Measurements from ENCODE around the gene SLAMF1. TPM values are rescaled to one million over a fixed set of nuclear protein-coding genes. Genes with fewer than 3 reads are reported as not detected.

The SLAMF1 gene
- total RNA-seq, 1 experiment from 2014 or later: 2.2 TPM

GRCh38 chr1:160626509-160627342 is 20.1 kb downstream of the SLAMF1 start:
- ChIA-PET CTCF (no interaction called here), POLR2A (ENCODE audit: low non-redundant PET) (no interaction called here)
- no peak for DNase-seq (ENCODE audit: low spot score)
- TF ChIP-seq CTCF (conservative IDR thresholded peaks at IDR 0.05; ENCODE audit: low read depth, low read length) (no peak), EZH2 (IDR thresholded peaks at IDR 0.05; ENCODE audit: borderline replicate concordance, low read depth, low read length, poor library complexity, severe bottlenecking) (no peak)
- intact Hi-C loops (cut with micrococcal nuclease; ENCODE audit: unreplicated experiment): no loop called here
- no TSS peak for BruUV-seq (replicated peaks)
- Histone ChIP-seq H3K9me3 (ENCODE audit: low read depth, low read length, poor library complexity, severe bottlenecking) (no peaks in the 10 kb centered on the region), H3K4me3 (ENCODE audit: low read depth, low read length, poor library complexity, severe bottlenecking) (no peak overlapping the region), H3K36me3 (ENCODE audit: insufficient read depth, low read length, poor library complexity, severe bottlenecking) (no peaks in the 10 kb centered on the region), H3K4me1 (ENCODE audit: insufficient read depth, low read length, poor library complexity, severe bottlenecking) (peaks cover 19% of the 10 kb centered on the region), H3K27ac (ENCODE audit: low read depth, low read length, poor library complexity, severe bottlenecking) (no peak overlapping the region), H3K27me3 (replicated peaks; ENCODE audit: insufficient read depth, low read depth, low read length, poor library complexity) (no peaks in the 10 kb centered on the region)

- Histone ChIP-seq H3K9me3 (ENCODE audit: low read depth, low read length, poor library complexity, severe bottlenecking) (no peaks in the 10 kb centered on the region), H3K27ac (ENCODE audit: low read depth, low read length, poor library complexity, severe bottlenecking) (no peak overlapping the region), H3K4me1 (ENCODE audit: insufficient read depth, low read length, poor library complexity, severe bottlenecking) (peaks cover 13% of the 10 kb centered on the region), H3K27me3 (replicated peaks; ENCODE audit: insufficient read depth, low read depth, low read length, poor library complexity) (no peaks in the 10 kb centered on the region), H3K4me3 (ENCODE audit: low read depth, low read length, poor library complexity, severe bottlenecking) (no peak overlapping the region), H3K36me3 (ENCODE audit: insufficient read depth, low read length, poor library complexity, severe bottlenecking) (no peaks in the 10 kb centered on the region)
- BruUV-seq (replicated peaks): no TSS peak
- no peak for DNase-seq (ENCODE audit: low spot score)
- intact Hi-C loops (cut with micrococcal nuclease; ENCODE audit: unreplicated experiment): no loop called here
- POLR2A ChIA-PET (ENCODE audit: low non-redundant PET): no interaction called here
- TF ChIP-seq EZH2 (IDR thresholded peaks at IDR 0.05; ENCODE audit: borderline replicate concordance, low read depth, low read length, poor library complexity, severe bottlenecking) (no peak), CTCF (conservative IDR thresholded peaks at IDR 0.05; ENCODE audit: low read depth, low read length) (no peak)
- CTCF ChIA-PET: no interaction called here
Measured at GRCh38 chr1:160625725-160626498, 20.9 kb downstream of the SLAMF1 start.

GRCh38 chr1:160625321-160625720 is 21.5 kb downstream of the SLAMF1 start:
- DNase-seq (ENCODE audit: low spot score): no peak
- BruUV-seq (replicated peaks): no TSS peak
- H3K36me3 ChIP-seq (ENCODE audit: insufficient read depth, low read length, poor library complexity, severe bottlenecking): no peaks in the 10 kb centered on the region
- H3K4me1 ChIP-seq (ENCODE audit: insufficient read depth, low read length, poor library complexity, severe bottlenecking): peaks cover 7% of the 10 kb centered on the region
- no peak overlapping the region for H3K27ac ChIP-seq (ENCODE audit: low read depth, low read length, poor library complexity, severe bottlenecking)
- no peak for TF ChIP-seq EZH2 (IDR thresholded peaks at IDR 0.05; ENCODE audit: borderline replicate concordance, low read depth, low read length, poor library complexity, severe bottlenecking)
- TF ChIP-seq CTCF (conservative IDR thresholded peaks at IDR 0.05; ENCODE audit: low read depth, low read length): no peak
- no peaks in the 10 kb centered on the region for H3K9me3 ChIP-seq (ENCODE audit: low read depth, low read length, poor library complexity, severe bottlenecking)
- ChIA-PET POLR2A (ENCODE audit: low non-redundant PET) (no interaction called here), CTCF (no interaction called here)
- intact Hi-C loops (cut with micrococcal nuclease; ENCODE audit: unreplicated experiment): no loop called here
- H3K27me3 ChIP-seq (replicated peaks; ENCODE audit: insufficient read depth, low read depth, low read length, poor library complexity): no peaks in the 10 kb centered on the region
- H3K4me3 ChIP-seq (ENCODE audit: low read depth, low read length, poor library complexity, severe bottlenecking): no peak overlapping the region

Measured in A673 (cell line).